HG02623 (cell line): ENCODE results near the gene CACNA1C.

Source experiments
- ATAC-seq: cut with Tn5 transposase; IDR thresholded peaks from one replicate; pipeline ENCODE4 v1.9.1; 2021; ENCODE audit warnings: moderate library complexity; ENCODE audit not compliant: unreplicated experiment

CACNA1C gene

DNA sequence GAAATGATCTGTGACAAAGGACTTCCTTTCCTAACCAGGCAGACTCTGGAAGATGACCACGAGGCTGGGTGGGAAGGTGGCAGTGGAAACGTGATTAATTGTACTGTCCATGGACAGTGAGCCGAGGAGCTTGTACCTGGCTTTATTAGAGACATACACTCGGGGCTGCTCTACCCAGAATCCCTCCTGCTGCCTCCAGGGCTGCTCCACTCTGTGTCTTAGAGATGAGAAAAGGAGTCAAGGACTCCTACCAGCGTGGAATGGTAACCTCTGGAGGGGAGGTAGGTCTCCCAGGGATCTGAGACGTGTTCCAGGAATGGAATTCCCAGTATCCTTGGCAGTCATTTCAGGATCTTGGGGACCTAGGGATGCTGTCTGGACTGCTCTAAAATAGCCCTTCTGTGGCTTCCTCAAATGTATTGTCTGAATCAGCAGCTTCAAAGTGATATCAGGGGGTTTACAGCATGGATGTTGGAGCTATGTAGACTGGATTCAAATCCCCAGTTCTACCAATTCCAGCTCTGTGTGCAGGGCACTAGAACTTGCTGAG lies 237.8 kb downstream of the CACNA1C start:
- no peak for ATAC-seq

DNA sequence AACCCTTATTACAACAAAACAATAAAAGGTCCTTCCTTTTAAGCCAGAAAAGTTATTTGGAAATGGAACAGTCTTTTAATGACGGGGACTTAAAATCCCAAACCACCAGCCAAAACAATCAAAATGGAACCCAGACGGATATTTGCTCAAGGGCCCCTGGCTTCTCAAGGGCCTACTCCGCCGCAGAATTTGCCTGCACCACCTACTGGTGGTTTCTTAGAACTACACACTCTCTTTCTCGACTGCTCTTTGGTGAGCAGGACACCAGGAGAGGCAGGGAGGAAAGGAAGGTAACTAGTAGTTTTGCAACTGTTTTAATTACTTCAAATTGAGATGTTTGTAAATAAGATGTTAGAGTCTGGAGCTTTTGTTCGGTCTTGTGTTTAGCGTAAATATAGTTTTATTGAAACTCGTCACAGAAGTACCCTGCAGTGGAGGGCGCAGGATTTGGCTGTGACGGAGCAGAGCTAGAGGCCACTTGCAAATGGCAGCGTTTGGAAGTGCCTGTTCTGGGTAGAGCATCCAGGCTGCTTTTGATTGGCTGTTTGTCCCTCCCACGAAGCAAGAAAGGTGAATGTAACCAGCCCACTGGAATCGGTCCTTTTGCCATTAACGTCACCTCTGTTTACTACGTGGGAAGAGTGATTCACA lies 238.5 kb downstream of the CACNA1C start:
- no peak for ATAC-seq

- ATAC-seq, result no peak
Observed at GRCh38 chr12:2291947-2292346, 239.2 kb downstream of the CACNA1C start.

- ATAC-seq, result no peak
Observed at GRCh38 chr12:2292560-2292959, 239.8 kb downstream of the CACNA1C start.

GRCh38 chr12:2294651-2295475 lies 242.1 kb downstream of the CACNA1C start:
- no peak for ATAC-seq

- no peak for ATAC-seq
Observed at GRCh38 chr12:2295941-2296461, 243.2 kb downstream of the CACNA1C start.

DNA sequence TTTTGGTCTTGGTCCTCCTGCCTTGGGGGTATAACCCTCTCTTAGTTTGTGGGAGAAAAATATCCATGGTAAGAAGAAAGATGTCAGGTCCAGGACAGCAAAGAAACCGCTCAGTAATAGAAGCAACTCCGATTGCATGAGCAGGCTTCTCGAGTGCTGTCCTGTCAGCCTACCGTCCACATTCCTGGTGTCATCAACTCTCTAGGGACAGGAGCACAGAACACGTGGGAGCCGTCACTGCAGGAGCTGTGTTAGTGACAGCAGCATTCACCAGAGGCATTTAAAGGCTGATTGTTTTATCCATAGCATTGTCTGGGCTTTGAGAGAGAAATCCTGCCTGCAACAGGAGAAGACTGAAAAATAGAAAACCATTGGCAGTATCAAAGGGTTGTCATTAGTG lies 244.2 kb downstream of the CACNA1C start:
- no peak for ATAC-seq

DNA sequence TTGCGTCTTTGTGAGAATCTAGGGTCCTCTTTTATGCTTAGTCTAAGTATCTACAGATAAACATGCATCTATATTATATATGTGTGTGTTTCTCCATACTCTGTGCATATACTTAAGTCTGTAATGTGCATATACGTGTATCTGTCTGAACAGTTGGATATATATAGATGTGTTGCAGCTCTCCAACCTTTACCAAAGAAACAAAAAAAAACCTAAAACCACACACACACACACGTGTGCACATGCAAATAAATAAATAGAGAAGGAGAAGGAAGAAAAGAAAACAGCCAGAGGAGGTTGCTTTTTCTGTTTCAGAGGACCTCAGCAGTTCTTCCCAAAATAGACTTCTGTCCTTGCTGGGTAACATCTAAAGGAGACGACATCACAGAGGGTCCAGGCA lies 244.9 kb downstream of the CACNA1C start:
- no peak for ATAC-seq

DNA sequence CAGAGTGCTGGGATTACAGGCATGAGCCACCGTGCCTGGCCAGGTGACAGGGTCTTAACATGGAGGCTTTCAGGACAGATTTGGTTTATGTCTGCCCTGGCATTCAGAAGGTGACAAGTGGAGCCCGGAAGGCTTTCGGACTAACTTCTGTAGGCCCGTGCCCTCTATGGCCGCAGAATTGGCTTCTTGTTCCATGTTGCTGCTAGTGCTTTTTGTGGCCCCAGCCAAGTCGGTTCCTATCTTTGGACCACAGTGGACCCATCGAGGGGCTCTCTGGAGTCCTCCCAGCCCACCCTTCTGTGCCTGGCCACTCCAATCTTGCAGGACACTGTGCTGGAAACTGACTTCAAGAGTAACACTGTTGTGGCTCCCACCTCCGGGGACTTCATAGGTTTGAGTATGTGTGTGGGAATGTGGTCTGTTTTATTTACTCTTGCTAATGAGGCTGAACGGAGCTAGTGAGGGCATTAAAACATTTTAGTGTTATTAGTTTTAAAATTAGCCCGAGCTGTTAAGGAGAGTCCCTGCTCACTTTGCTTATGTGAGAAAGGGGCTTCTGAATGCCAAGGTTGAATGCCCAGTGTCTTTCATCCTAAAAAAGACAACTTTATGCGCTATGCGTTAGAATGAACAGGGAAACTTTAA lies 245.9 kb downstream of the CACNA1C start:
- no peak for ATAC-seq

DNA sequence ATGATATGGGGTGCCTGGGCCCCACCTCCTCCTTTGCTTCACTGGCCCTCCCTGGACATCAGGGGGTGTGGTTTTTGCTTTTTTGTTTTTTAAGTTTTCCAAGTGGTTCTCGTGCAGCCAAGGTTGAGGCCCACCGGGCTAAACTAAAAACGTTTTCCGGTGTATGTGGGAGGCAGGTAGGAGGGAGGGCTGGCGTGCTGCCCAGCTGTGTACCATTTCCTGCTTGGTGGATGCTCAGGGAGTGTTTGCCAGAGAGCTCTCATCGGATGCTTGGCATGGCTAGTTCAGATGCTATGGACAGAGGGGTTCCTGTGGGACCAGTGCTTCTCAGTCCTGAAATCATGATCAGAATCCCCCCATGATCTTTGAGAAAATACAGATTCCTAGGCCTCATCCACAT lies 246.4 kb downstream of the CACNA1C start:
- no peak for ATAC-seq

- ATAC-seq, result no peak
Observed at GRCh38 chr12:2300168-2300567, 247.4 kb downstream of the CACNA1C start.

DNA sequence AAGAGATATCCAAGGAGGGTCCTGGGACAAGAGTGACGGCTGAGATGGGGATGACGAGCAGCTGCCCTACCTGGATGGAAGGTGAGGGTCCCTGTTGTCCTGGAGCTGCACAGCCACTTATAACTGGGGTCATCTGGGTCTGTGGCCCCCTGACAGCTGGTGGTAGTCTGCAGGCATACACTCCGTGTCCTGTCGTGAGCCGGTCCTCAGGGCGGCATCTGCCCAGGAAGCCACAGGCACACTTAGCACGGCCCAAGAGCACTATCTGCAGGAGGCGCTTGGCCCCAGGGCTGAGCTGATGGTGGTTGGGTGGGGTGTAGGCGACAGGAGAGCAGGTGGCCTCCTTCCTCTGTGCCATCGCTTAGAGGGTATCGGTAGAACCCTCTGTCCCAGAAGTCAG lies 248.1 kb downstream of the CACNA1C start:
- no peak for ATAC-seq

- ATAC-seq, result no peak
Observed at GRCh38 chr12:2301531-2302461, 249.0 kb downstream of the CACNA1C start.

DNA sequence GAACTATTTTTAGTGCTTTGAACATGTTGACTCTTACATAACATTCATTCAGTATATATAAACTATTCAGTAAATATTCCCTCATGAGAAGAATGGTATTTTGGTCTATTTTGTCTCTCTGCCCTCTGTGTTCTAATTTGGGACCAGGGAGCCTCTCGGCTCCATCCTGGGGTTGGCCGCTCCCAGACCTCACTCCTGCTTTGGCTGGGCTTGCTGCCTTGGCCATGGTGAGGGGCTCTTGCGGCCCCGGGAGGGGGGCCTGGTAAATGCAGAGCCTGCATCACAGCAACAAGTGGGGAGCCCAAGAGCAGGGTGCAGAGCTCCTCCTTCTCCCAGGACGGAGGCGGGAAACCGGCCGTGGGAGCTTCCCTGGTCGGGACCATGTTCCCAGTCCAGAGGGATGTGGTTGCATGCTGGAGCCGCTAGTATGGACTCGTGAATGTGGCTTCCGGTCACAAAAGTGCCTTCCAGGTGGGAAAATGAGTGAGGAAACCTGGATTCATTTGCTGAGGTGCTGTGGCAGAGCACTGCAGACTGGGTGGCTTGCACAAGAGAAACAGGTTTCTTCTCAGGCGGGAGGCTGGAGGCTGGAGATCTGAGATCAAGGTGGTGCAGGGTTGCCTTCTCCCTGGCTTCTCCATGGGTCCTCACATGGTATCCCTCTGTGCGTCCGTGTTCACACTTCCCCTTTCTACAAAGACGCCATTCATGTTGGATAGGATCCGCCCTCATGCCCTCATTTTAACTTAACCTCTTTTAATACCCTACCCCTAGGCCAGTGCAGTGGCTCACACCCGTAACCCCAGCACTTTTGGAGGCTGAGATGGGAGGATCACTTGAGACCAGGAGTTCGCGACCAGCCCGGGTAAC lies 250.2 kb downstream of the CACNA1C start:
- ATAC-seq, result no peak

GRCh38 chr12:2304223-2304622 lies 251.4 kb downstream of the CACNA1C start:
- no peak for ATAC-seq

DNA sequence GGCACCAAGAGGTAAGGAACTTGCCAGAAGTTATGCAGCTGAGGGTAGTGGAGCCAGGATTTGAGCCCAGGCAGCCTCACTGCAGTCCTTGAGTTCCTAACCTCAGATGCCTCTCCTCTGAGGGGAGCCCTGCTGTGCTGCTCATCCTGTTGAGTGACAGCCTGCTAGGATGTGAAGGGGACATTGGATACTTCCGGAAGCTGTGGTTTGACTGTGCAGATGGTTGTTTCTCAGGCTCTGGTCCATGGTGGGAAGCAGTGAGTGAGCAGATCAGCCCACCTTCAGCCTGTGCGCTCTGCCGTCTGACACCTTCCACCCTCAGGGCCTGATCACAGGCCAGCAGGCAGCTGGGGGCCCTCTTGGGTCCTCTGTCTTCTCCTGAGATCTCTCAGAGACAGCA lies 253.2 kb downstream of the CACNA1C start:
- ATAC-seq, result no peak

DNA sequence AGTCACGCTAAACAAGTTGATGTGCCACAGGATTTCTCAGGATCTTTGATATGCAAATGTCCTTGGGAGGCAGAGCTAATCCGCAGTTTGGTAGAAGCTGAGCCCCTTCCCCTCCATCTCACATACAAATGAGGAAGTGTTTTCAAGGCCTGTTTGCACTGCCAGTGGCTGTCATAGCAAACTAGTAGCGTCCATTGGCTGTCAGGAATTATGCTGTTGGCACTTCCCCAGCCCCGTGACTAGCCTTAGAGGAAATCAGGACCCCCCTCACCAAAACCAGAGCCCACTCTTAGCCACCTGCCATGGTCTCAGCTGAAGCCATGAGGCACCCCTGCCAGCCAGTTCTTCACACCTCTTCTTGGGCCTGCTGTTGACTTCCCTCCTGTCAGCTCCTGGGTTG lies 253.9 kb downstream of the CACNA1C start:
- no peak for ATAC-seq

DNA sequence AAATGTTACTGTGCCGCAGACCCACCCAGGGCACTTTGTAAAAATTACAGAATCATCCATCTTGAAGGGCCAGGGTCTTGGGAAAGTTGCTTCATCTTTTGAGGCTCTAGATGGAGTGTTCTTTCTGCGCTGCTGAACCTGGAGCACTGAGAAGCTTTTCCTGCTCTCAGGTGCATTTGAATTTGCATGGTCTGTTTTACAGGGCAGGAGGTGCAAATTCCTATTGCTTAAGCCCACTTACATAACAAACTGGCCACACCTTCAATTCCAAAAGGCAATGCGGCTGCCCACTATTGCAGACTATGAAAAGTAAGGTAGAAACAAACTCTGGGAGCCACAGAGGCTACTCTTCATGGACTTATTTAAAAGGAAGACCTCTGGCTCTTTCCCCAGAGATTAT lies 254.8 kb downstream of the CACNA1C start:
- ATAC-seq, result no peak

DNA sequence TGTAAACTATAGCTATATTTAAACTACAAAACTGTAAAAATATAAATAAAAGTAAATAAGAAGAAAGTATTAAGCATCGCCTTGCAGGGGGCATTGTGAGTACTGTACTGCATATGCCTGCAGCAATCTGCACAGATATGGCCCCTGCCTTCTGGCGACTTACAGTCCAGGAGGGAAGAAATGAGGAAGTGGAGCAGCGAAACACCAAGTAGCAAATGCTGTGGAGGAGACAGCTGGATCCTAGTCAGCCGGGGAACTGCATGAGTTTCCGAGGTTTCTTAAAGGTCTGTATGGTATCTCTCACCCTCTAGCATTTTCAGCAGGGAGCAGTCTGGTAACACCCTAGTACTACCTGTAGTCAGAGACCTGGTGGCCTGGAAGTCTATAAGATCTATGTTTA lies 256.9 kb downstream of the CACNA1C start:
- ATAC-seq, result no peak
